DMS 273 (cell line): Measurements from ENCODE around the gene MTR.
"Not testable (repeated sequence)": the region's sequence is repeated elsewhere in the genome, so short reads cannot be mapped to it uniquely, and the experiment has no call there.

Source experiments
- DNase-seq: peaks from one replicate; lab custom pipeline; 2025; ENCODE audit not compliant: unreplicated experiment; lab: John Stamatoyannopoulos, UW

The MTR gene

GRCh38 chr1:236895665-236896387 is 100.7 kb downstream of the MTR start:
- DNase-seq, result no peak

DNA sequence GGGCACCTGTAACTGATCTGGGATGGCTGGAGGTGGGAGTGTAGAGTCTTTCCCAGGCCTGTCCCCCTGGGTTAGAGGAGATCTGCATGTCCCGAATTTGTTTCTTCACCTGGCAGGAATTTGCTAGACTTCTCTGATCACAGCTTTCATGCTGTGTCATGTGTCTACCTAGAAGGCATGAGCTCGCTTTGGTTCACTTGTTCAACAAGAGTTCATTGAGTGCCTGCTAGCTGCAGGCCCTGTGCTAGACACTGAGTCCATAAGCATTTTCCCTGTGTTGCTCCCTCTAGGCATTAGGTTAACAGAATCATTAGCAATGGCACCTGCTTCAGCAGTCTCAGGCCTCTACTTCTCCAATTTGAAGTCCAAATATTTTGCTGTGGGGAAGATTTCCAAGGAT is 101.6 kb downstream of the MTR start:
- DNase-seq, result no peak

GRCh38 chr1:236904892-236905741 is 110.0 kb downstream of the MTR start:
- DNase-seq, result peak; percentile 34

- DNase-seq, result peak; percentile 92
These were observed 112.1 kb downstream of the MTR start for GRCh38 chr1:236907205-236907604.

DNA sequence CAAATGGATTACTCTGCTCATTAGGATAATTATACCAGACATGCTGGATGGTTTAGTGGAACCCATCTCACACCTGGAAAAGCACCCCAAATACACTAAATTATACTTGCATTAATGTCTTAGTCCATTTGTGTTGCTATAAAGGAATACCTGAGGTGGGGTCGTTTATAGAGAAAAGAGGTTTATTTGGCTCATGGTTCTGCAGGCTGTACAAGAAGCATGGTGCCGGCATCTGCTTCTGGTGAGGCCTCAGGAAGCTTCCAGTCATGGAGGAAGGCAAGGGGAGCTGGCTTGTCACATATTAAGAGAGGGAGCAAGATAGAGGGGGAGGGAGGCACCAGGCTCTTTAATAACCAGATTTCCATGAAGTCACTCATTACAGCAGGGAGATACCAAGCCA is 113.6 kb downstream of the MTR start:
- no peak for DNase-seq

GRCh38 chr1:236911047-236911446 is 116.0 kb downstream of the MTR start:
- DNase-seq, result not testable (repeated sequence)

DNA sequence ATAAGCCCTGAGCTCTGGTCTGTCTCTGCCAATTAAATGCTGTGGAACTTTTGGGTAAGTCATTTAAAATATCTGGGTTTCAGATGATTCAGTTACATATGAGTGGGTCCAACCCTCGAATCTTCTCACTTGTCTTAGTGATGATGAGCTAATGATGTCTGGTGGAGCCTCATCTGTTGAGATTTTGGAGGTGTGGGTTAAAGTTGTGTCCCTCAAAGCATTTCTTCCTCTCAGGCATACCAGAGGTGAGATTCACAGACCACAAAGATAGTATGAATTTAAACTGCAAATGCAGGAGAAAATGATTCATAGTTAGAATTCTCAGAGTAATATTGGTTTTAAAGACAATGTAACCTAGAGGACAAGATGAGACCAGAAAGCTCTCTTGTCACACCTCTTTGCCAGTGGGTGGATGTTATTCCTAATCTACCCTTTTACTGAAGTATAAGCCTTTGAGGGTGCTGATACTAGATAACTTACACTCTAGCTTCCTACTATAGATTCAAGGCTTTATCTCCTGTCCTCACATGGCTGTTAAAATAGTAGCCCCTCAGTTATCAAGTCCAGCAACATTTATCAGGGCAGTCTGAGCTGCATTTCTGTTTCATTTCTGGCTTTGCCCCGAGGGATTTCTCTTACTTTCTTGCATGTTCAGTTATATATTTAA is 118.4 kb downstream of the MTR start:
- DNase-seq, result no peak

- no peak for DNase-seq
These were observed 119.3 kb downstream of the MTR start for GRCh38 chr1:236914375-236914774.

DNA sequence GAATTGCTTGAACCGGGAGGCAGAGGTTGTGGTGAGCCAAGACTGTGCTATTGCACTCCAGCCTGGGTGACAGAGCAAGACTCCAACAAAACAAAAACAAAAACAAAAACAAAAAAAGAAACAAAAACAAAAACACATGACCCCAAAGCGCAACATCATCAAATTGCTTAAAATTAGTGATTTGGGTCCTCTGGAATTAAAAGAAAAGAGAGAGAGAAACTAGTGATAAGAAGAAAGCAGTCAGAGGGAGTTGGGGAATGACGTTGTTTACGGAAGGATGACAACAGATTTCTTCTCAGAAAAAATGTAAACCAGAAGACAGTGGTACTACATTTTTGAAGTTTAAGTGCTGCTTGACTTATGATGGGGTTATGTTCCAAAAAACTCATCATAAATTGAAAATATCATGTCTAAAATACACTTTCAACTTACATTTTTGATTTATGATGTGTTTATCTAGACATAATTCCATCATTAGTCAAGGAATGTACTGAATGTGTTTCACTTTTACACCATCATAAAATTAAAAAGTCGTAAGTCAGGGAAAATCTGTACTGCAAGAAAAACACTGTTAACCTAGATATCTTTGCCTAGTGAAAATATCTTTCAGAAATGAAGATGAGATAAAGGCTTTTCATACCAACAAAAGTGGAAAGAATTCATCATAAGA is 121.2 kb downstream of the MTR start:
- no peak for DNase-seq

DNA sequence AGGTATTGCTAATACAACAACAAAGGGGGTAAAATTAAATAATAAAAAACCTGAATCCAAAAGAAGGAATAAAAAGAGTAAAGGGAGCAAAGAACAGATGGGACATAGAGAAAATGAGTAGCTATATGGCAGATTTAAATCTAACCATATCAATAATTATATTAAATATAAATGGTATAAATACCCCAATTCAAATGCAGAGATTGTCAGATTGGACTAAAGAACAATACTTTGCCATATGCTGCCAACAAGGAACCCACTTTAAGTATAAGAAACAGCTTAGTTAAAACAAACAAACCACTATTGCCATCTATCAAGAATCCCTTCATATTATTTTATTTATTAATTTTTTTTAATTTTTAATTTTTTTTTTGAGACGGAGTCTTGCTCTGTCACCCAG is 122.4 kb downstream of the MTR start:
- DNase-seq, result no peak

GRCh38 chr1:236920286-236920894 is 125.3 kb downstream of the MTR start:
- DNase-seq, result no peak

GRCh38 chr1:236921610-236922009 is 126.5 kb downstream of the MTR start:
- DNase-seq, result no peak

GRCh38 chr1:236922190-236922589 is 127.1 kb downstream of the MTR start:
- DNase-seq, result no peak

DNA sequence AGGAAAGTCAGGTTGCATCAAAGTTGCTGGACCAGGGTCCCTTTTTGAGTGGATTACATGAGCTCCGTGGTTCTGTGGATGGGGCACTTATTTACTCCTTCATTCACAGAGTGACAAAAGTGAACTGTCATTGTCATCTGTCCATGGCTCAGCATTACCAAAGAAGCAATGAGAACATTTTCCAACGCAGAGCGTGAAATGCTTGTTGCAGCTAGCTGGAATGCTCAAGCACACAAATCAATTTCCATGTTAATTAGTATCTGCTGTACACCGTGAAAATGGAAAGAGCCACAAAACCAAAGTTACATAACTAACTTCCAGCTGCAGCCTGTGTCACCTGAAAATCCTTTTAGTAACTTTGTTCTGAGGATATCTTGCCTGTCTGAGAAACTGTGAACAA is 130.3 kb downstream of the MTR start:
- no peak for DNase-seq

- no peak for DNase-seq
These were observed 135.4 kb downstream of the MTR start for GRCh38 chr1:236930503-236930902.

- no peak for DNase-seq
These were observed 143.7 kb downstream of the MTR start for GRCh38 chr1:236938760-236939159.

GRCh38 chr1:236942431-236942830 is 147.3 kb downstream of the MTR start:
- no peak for DNase-seq

- DNase-seq, result no peak
These were observed 149.5 kb downstream of the MTR start for GRCh38 chr1:236944556-236944955.

DNA sequence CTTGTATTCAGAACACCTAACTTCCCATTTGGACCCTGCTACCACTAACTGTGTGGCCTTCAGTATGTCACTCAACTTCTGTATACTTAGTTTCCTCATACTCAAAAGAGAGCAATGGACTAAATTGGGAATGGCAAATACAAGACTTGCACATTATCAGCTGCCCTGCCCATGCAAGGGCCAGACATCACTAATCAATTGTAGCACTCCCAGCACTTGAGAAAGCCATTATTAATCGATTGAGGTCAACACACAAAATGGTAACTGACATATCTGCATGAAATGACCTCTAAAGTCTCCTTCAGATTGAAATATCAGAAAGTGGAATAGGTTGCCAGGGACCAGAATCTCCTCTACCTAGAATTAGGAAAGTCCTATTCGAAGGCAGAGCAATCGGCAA is 149.9 kb downstream of the MTR start:
- DNase-seq, result peak; percentile 20

GRCh38 chr1:236947794-236948193 is 152.7 kb downstream of the MTR start:
- no peak for DNase-seq

DNA sequence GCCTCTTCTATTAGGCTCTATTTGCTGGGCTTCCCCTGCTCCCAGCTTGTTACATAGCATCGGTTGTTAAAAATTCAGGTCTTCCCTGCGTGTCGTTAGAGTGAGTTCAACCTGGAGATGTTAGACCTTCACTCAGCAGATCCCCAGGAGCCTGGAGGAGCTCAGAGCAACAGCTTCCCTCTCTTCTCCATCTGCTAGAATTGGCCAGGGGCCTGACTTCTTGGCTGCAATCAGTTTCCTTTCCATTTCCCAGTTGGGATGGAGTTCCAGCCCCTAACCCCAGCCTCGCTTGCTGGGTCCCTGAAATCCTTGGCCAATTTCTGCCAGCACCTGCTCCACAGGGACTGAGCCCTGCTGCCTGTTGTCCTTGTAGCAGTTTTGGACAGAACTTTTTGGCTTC is 153.3 kb downstream of the MTR start:
- peak; percentile 57 for DNase-seq
